ENCODE results near the gene KRT80.

- TF ChIP-seq POLR2AphosphoS5 (IDR thresholded peaks at IDR 0.05): peak; percentile 7 to 80 (median 76)
- no peak for TF ChIP-seq CTCF (IDR thresholded peaks at IDR 0.05)
- TF ChIP-seq EP300 (IDR thresholded peaks at IDR 0.05): no peak
Measured at GRCh38 chr12:52217223-52217622, 25.4 kb upstream of the KRT80 start.

All from suprapubic skin (tissue), 4 donors.